ENCODE measurements around the gene ZSCAN23. TPM values are rescaled to one million over a fixed set of nuclear protein-coding genes. Genes with fewer than 3 reads are reported as not detected.
"Not testable (repeated sequence)": the region's sequence is repeated elsewhere in the genome, so short reads cannot be mapped to it uniquely, and the experiment has no call there.

ZSCAN23 gene
- total RNA-seq, 1 experiment from 2014 or later: 3.3 TPM

DNA sequence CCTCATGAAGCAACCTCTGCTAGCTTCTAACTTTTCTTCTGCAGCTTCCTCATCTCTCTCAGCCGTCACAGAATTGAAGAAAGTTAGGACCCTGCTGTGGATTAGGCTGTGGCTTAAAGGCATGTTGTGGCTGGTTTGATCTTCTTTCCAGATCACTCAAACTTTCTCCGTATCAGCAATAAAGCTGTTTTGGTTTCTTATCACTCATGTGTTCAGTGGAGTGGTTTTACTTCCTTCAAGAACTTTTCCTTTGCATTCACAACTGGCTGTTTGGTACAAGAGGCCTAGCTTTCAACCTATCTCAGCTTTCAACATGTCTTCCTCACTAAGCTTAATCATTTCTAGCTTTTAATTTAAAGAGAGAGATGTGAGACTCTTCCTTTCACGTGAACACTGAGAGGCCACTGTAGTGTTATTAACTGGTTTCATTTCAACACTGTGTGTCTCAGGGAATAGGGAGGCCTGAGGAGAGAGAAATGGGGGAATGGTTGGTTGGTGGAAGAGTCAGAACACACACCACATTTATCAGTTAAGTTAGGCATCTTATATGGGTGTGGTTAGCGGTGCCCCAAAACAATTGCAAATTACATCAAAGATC is 17.2 kb downstream of the ZSCAN23 start:
- Histone ChIP-seq H3K9me2 (replicated peaks; ENCODE audit: insufficient read depth, low read length) (no peaks in the 10 kb centered on the region), H3K27ac (ENCODE audit: low read length) (no peak overlapping the region), H3K36me3 (ENCODE audit: insufficient read depth, low read length) (no peaks in the 10 kb centered on the region), H3K27me3 (ENCODE audit: low read length) (no peaks in the 10 kb centered on the region), H3K79me2 (ENCODE audit: low read length) (no peaks in the 10 kb centered on the region), H4K20me1 (ENCODE audit: insufficient read depth, low read depth, low read length) (no peaks in the 10 kb centered on the region), H3K9ac (ENCODE audit: low read length) (no peak overlapping the region), H3K4me3 (ENCODE audit: low read length) (no peak overlapping the region), H3K9me3 (ENCODE audit: low read length) (no peaks in the 10 kb centered on the region), H2AFZ (ENCODE audit: low read length) (0 out of 2 replicates have a peak overlapping the region, but pooled peaks have one; percentile 18), H3K4me1 (ENCODE audit: low read length) (no peaks in the 10 kb centered on the region), H3K4me2 (ENCODE audit: low read depth, low read length, poor library complexity, severe bottlenecking) (no peak overlapping the region)
- no peak for DNase-seq

DNA sequence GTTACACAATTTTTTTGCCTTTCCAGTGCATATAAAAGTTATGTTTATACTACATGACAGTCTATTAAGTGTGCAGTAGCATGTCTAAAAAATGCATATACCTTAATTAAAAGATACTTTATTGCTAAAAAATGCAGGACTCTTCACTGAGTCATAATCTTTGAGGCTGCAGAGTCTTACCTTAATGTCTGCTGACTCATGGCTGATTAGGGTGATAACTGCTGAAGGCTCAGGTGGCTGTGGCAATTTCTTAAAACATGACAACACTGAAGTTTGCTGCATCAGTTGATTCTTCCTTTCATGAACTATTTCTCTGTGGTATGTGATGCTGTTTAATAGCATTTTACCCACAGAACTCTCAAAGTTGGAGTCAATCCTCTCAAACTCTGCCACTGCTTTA is 19.1 kb downstream of the ZSCAN23 start:
- no peak overlapping the region for H2AFZ ChIP-seq (ENCODE audit: low read length)
- no peak for DNase-seq
- no peak overlapping the region for H3K4me3 ChIP-seq (ENCODE audit: low read length)
- no peaks in the 10 kb centered on the region for H3K79me2 ChIP-seq (ENCODE audit: low read length)
- no peaks in the 10 kb centered on the region for H3K36me3 ChIP-seq (ENCODE audit: insufficient read depth, low read length)
- H3K9me3 ChIP-seq (ENCODE audit: low read length): no peaks in the 10 kb centered on the region
- H4K20me1 ChIP-seq (ENCODE audit: insufficient read depth, low read depth, low read length): no peaks in the 10 kb centered on the region
- H3K27ac ChIP-seq (ENCODE audit: low read length): no peak overlapping the region
- H3K4me1 ChIP-seq (ENCODE audit: low read length): no peaks in the 10 kb centered on the region
- H3K9me2 ChIP-seq (replicated peaks; ENCODE audit: insufficient read depth, low read length): no peaks in the 10 kb centered on the region
- no peaks in the 10 kb centered on the region for H3K27me3 ChIP-seq (ENCODE audit: low read length)
- no peak overlapping the region for H3K9ac ChIP-seq (ENCODE audit: low read length)
- no peak overlapping the region for H3K4me2 ChIP-seq (ENCODE audit: low read depth, low read length, poor library complexity, severe bottlenecking)

DNA sequence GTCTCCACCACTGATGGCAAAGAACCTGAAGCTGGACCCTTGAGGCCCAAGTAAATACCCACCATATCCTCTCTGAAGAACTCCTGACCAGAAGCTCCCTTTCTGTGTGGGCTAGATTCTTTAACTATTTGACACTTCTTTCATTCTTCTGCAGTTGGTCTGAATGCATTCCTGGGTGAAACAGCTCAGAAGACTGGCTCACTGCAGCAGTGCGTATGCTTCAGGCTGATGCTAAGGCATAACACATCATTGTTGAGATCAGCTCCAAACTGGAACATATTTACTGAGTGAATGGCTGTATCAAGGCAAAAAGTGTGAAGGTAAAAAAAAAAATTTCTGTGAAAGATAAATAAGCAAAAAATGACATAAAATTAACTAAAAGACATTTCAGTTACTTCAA is 19.7 kb downstream of the ZSCAN23 start:
- H3K9ac ChIP-seq (ENCODE audit: low read length): no peak overlapping the region
- H3K9me2 ChIP-seq (replicated peaks; ENCODE audit: insufficient read depth, low read length): no peaks in the 10 kb centered on the region
- DNase-seq: no peak
- H3K4me2 ChIP-seq (ENCODE audit: low read depth, low read length, poor library complexity, severe bottlenecking): no peak overlapping the region
- no peak overlapping the region for H3K4me3 ChIP-seq (ENCODE audit: low read length)
- no peaks in the 10 kb centered on the region for H3K9me3 ChIP-seq (ENCODE audit: low read length)
- H3K36me3 ChIP-seq (ENCODE audit: insufficient read depth, low read length): no peaks in the 10 kb centered on the region
- no peak overlapping the region for H2AFZ ChIP-seq (ENCODE audit: low read length)
- H3K27ac ChIP-seq (ENCODE audit: low read length): no peak overlapping the region
- H4K20me1 ChIP-seq (ENCODE audit: insufficient read depth, low read depth, low read length): no peaks in the 10 kb centered on the region
- no peaks in the 10 kb centered on the region for H3K4me1 ChIP-seq (ENCODE audit: low read length)
- no peaks in the 10 kb centered on the region for H3K79me2 ChIP-seq (ENCODE audit: low read length)
- H3K27me3 ChIP-seq (ENCODE audit: low read length): no peaks in the 10 kb centered on the region

DNA sequence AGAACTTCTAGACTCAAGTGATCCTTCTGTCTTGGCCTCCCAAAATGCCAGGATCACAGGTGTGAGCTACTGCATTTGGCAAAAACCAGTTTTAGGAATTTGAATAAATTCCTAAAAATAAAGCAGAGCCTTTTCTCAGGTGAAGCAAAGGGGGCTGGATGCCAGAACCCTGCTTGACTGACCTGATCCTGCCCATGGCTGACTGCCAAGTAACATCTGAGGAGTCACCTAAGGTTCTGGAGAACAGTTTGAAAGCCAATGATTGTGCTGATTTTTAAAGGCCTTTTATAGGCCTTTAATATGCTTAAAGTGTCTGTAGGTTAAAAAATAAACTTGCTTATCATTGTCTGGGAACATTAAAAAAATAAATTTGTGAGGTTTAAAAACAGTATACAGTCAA is 29.6 kb downstream of the ZSCAN23 start:
- no peaks in the 10 kb centered on the region for H3K27me3 ChIP-seq (ENCODE audit: low read length)
- no peak overlapping the region for H3K4me2 ChIP-seq (ENCODE audit: low read depth, low read length, poor library complexity, severe bottlenecking)
- H3K36me3 ChIP-seq (ENCODE audit: insufficient read depth, low read length): no peaks in the 10 kb centered on the region
- H3K9me3 ChIP-seq (ENCODE audit: low read length): no peaks in the 10 kb centered on the region
- no peaks in the 10 kb centered on the region for H3K9me2 ChIP-seq (replicated peaks; ENCODE audit: insufficient read depth, low read length)
- H2AFZ ChIP-seq (ENCODE audit: low read length): no peak overlapping the region
- H3K4me3 ChIP-seq (ENCODE audit: low read length): no peak overlapping the region
- no peaks in the 10 kb centered on the region for H4K20me1 ChIP-seq (ENCODE audit: insufficient read depth, low read depth, low read length)
- H3K79me2 ChIP-seq (ENCODE audit: low read length): no peaks in the 10 kb centered on the region
- DNase-seq: peak; percentile 11
- H3K9ac ChIP-seq (ENCODE audit: low read length): no peak overlapping the region
- H3K4me1 ChIP-seq (ENCODE audit: low read length): no peaks in the 10 kb centered on the region
- no peak overlapping the region for H3K27ac ChIP-seq (ENCODE audit: low read length)

DNA sequence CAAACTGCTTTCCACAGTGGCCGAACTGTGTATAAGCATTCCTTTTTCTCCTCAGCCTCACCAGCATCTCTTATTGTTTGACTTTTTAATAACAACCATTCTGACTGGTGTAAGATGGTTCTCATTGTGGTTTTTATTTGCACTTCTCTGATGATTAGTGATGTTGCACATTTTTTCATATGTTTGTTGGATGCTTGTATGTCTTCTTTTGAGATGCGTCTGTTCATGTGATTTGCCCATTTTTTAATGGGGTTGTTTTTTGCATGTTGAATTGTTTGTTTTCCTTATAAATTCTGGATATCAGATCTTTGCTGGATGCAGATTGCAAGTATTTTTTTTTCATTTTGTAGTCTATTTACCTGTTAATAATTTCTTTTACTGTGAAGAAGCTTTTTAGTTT is 32.5 kb downstream of the ZSCAN23 start:
- H3K9ac ChIP-seq (ENCODE audit: low read length): no peak overlapping the region
- DNase-seq: no peak
- H4K20me1 ChIP-seq (ENCODE audit: insufficient read depth, low read depth, low read length): no peaks in the 10 kb centered on the region
- H3K27me3 ChIP-seq (ENCODE audit: low read length): no peaks in the 10 kb centered on the region
- H2AFZ ChIP-seq (ENCODE audit: low read length): no peak overlapping the region
- no peak overlapping the region for H3K27ac ChIP-seq (ENCODE audit: low read length)
- H3K4me3 ChIP-seq (ENCODE audit: low read length): no peak overlapping the region
- H3K9me2 ChIP-seq (replicated peaks; ENCODE audit: insufficient read depth, low read length): no peaks in the 10 kb centered on the region
- no peaks in the 10 kb centered on the region for H3K9me3 ChIP-seq (ENCODE audit: low read length)
- H3K79me2 ChIP-seq (ENCODE audit: low read length): no peaks in the 10 kb centered on the region
- no peaks in the 10 kb centered on the region for H3K36me3 ChIP-seq (ENCODE audit: insufficient read depth, low read length)
- H3K4me1 ChIP-seq (ENCODE audit: low read length): no peaks in the 10 kb centered on the region
- H3K4me2 ChIP-seq (ENCODE audit: low read depth, low read length, poor library complexity, severe bottlenecking): no peak overlapping the region

DNA sequence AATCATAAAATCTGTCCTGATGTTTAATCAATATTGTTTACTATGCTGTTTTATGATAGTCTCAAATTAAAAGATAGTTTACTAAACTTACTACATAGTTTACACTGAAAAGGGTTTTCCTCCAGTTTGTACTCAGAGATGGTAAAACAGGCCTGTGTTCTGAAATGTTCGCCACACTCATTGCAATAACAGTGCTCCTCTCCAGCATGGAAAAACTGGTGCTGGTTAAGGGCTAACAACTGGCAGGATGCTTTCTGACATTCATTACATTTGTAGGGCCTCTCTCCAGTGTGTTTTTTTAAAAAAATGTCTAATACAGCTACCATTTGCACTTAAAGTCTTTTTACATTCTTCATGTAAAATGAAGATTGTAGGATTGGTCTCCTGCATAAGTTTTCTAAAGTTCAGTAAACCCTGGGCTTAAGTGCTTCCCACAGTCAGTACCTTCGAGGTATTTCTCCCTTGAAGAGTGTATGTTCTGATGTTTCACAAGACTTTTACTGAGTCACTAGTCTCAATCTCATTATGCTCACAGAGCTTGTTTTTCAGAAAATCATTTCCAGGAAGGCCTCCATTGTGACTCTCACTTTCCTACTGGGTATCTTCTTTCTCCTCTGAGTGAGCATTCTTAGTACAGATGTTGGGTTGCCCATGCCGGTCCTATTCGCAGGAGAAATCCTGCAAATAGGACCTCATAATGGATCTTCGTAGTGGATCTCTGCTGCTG is 35.1 kb downstream of the ZSCAN23 start:
- H3K27me3 ChIP-seq (ENCODE audit: low read length): no peaks in the 10 kb centered on the region
- H3K9me3 ChIP-seq (ENCODE audit: low read length): no peaks in the 10 kb centered on the region
- H3K27ac ChIP-seq (ENCODE audit: low read length): no peak overlapping the region
- no peak overlapping the region for H3K4me3 ChIP-seq (ENCODE audit: low read length)
- H3K79me2 ChIP-seq (ENCODE audit: low read length): no peaks in the 10 kb centered on the region
- no peaks in the 10 kb centered on the region for H3K4me1 ChIP-seq (ENCODE audit: low read length)
- no peaks in the 10 kb centered on the region for H3K36me3 ChIP-seq (ENCODE audit: insufficient read depth, low read length)
- peak; percentile 37 for DNase-seq
- no peaks in the 10 kb centered on the region for H3K9me2 ChIP-seq (replicated peaks; ENCODE audit: insufficient read depth, low read length)
- H4K20me1 ChIP-seq (ENCODE audit: insufficient read depth, low read depth, low read length): no peaks in the 10 kb centered on the region
- H3K4me2 ChIP-seq (ENCODE audit: low read depth, low read length, poor library complexity, severe bottlenecking): no peak overlapping the region
- H3K9ac ChIP-seq (ENCODE audit: low read length): no peak overlapping the region
- no peak overlapping the region for H2AFZ ChIP-seq (ENCODE audit: low read length)

DNA sequence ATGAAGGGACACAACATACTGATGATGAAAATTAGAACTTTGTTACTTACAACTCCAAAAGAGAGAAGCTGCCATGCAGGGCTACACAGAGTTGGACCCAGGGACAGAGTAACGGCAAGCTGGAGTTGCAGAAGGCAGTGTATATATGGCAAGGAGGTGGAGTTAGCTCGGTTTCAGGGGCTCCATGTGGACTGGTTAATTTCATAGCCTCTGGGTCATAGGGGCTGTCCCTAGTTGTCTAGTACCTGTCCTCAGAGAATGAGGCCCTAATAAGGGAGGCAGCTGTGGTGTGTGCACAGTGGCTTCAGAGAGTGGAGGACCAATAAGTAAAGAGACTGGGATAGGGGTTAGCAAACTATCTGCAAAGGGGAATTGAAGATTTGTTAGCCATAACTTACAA is 35.9 kb downstream of the ZSCAN23 start:
- Histone ChIP-seq H3K79me2 (ENCODE audit: low read length) (no peaks in the 10 kb centered on the region), H4K20me1 (ENCODE audit: insufficient read depth, low read depth, low read length) (no peaks in the 10 kb centered on the region), H3K27ac (ENCODE audit: low read length) (no peak overlapping the region), H3K9me2 (replicated peaks; ENCODE audit: insufficient read depth, low read length) (no peaks in the 10 kb centered on the region), H3K27me3 (ENCODE audit: low read length) (no peaks in the 10 kb centered on the region), H3K36me3 (ENCODE audit: insufficient read depth, low read length) (no peaks in the 10 kb centered on the region), H3K4me2 (ENCODE audit: low read depth, low read length, poor library complexity, severe bottlenecking) (no peak overlapping the region), H3K9ac (ENCODE audit: low read length) (no peak overlapping the region), H3K4me1 (ENCODE audit: low read length) (no peaks in the 10 kb centered on the region), H3K4me3 (ENCODE audit: low read length) (no peak overlapping the region), H3K9me3 (ENCODE audit: low read length) (no peaks in the 10 kb centered on the region), H2AFZ (ENCODE audit: low read length) (no peak overlapping the region)
- DNase-seq: no peak

DNA sequence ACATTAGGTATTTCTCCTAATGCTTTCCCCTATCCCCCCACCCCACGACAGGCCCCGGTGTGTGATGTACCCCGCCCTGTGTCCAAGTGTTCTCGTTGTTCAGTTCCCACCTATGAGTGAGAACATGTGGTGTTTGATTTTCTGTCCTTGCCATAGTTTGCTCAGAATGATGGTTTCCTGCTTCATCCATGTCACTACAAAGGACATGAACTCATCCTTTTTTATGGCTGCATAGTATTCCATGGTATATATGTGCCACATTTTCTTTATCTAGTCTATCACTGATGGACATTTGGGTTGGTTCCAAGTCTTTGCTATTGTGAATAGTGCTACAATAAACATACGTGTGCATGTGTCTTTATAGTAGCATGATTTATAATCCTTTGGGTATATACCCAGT is 39.4 kb downstream of the ZSCAN23 start:
- not testable (repeated sequence) for H3K27ac ChIP-seq (ENCODE audit: low read length); H3K9me2 ChIP-seq (replicated peaks; ENCODE audit: insufficient read depth, low read length); DNase-seq; H4K20me1 ChIP-seq (ENCODE audit: insufficient read depth, low read depth, low read length); H3K27me3 ChIP-seq (ENCODE audit: low read length); H2AFZ ChIP-seq (ENCODE audit: low read length); H3K9me3 ChIP-seq (ENCODE audit: low read length); H3K4me1 ChIP-seq (ENCODE audit: low read length); H3K79me2 ChIP-seq (ENCODE audit: low read length); H3K36me3 ChIP-seq (ENCODE audit: insufficient read depth, low read length); H3K4me2 ChIP-seq (ENCODE audit: low read depth, low read length, poor library complexity, severe bottlenecking); H3K9ac ChIP-seq (ENCODE audit: low read length); H3K4me3 ChIP-seq (ENCODE audit: low read length)
